ENCODE results near the gene PTPRU. TPM values are rescaled to one million over a fixed set of nuclear protein-coding genes. Genes with fewer than 3 reads are reported as not detected.

Gene PTPRU
- total and polyA plus RNA-seq, 2 of the 8 experiments (the other 6 are each of a cell fraction or from before 2014, with no cell fraction given) = 33.8 to 41.8 TPM

DNA sequence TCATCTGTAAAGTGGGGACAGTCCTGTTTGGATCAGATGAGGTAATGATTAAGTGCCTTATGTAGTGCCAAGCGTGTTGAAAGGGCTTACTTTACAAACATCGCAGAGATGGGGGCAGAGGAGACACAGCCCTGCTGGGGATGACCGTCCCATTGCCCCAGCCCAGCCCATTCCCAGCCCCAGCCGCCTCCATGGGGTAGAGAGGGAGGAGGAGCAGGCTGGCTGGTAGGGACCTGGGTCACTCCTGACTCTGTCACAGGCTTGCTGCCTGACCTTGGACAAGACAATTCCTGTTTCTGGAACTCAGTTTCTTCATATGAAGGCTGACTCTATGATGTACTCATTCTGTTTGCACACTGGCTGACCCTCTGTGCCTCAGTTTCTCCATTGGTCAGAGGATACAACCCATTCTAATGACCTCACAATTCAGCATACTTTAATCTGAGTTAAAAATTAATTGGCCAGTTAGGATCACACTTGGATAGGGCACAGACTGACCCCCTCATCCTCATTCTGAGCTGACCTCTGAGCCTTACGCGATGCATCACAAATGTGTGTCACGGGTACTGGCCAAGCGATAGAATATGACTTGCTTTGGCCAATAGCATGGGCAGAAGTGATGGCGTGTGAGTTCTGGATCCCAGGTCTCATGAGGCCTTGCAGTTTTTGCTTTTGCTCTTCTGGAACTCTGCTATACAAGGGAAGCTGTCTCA lies 91.1 kb downstream of the PTPRU start (continued):
- no peak for TF ChIP-seq ASH2L (IDR thresholded peaks at IDR 0.05; ENCODE audit: low read length)
- no peak for TF ChIP-seq SP2 (IDR thresholded peaks at IDR 0.05; ENCODE audit: low read length)
- TF ChIP-seq ZNF274 (IDR thresholded peaks at IDR 0.05; ENCODE audit: borderline replicate concordance, extremely low read depth, low read length) = no peak
- TF ChIP-seq EGR1 (IDR thresholded peaks at IDR 0.05; ENCODE audit: borderline replicate concordance, low read depth, low read length) = no peak
- no peak for TF ChIP-seq POLR2AphosphoS5 (IDR thresholded peaks at IDR 0.05; ENCODE audit: low read depth, low read length)
- TF ChIP-seq TBP (IDR thresholded peaks at IDR 0.05; ENCODE audit: low read depth, low read length) = no peak
- TF ChIP-seq CREB1 (IDR thresholded peaks at IDR 0.05) = no peak
- TF ChIP-seq RNF2 (IDR thresholded peaks at IDR 0.05; ENCODE audit: borderline replicate concordance, low read depth, low read length, missing control alignments, poor library complexity, severe bottlenecking) = no peak
- TF ChIP-seq RFX5 (IDR thresholded peaks at IDR 0.05; ENCODE audit: borderline replicate concordance, low read depth, low read length) = no peak

Measured in H1 (cell line).